OCI-LY7 (cell line): ENCODE data around the gene FNDC3B.

ENCODE experiments used
- EZH2phosphoT487 ChIP-seq: fragments of 200-600 bp; sonication (generic); IDR thresholded peaks from 2 replicates; pipeline ENCODE4 v1.6.1; 2018; ENCODE audit warnings: low read depth, borderline replicate concordance, mild to moderate bottlenecking, mixed run types, antibody characterized with exemption, low read length, moderate library complexity, mixed read lengths
- TF ChIP-seq, protein P1 (sequence below): fragments of 200-600 bp; sonication (generic); conservative IDR thresholded peaks from 2 replicates; pipeline ENCODE4 v1.5.1; 2014; ENCODE audit warnings: mild to moderate bottlenecking, antibody characterized with exemption, low read length, moderate library complexity, mixed read lengths

DNA sequence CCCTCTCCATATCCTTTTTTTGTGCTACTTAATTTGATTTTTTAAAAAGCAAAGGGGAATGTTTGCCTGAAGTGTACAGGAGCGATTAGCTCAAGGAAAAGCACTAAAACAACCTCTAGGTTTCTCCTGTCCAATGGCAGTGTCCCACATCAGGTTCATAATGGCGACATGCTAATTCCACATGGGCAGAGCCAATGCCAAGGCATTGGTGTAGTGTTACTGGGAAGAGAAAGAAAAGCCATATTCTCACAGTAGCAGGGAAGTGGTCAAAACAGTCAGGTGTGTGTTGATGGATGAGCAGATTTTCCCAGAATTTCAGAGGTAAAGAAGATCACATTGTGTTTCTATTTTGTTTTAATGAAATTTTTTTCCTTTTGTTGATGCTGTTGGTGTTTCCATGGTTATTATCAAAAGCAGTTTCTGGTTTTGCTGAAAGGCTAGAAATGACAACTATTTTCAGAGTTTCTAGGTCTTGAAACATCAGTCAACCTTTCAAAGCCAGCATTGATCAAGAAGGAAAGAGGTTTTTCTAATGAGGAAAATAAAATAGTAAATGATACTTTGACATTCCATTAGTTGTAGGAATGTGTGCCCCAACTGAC lies 65.2 kb downstream of the FNDC3B start:
- TF ChIP-seq, protein P1, sequence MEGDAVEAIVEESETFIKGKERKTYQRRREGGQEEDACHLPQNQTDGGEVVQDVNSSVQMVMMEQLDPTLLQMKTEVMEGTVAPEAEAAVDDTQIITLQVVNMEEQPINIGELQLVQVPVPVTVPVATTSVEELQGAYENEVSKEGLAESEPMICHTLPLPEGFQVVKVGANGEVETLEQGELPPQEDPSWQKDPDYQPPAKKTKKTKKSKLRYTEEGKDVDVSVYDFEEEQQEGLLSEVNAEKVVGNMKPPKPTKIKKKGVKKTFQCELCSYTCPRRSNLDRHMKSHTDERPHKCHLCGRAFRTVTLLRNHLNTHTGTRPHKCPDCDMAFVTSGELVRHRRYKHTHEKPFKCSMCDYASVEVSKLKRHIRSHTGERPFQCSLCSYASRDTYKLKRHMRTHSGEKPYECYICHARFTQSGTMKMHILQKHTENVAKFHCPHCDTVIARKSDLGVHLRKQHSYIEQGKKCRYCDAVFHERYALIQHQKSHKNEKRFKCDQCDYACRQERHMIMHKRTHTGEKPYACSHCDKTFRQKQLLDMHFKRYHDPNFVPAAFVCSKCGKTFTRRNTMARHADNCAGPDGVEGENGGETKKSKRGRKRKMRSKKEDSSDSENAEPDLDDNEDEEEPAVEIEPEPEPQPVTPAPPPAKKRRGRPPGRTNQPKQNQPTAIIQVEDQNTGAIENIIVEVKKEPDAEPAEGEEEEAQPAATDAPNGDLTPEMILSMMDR = no peak
- no peak for TF ChIP-seq EZH2phosphoT487
